ENCODE results near the gene NT5DC4. TPM values are rescaled to one million over a fixed set of nuclear protein-coding genes. Genes with fewer than 3 reads are reported as not detected.
"Not testable (repeated sequence)": the region's sequence is repeated elsewhere in the genome, so short reads cannot be mapped to it uniquely, and the experiment has no call there.

NT5DC4 gene
- total RNA-seq, 1 donor from 2014 or later = not detected

DNA sequence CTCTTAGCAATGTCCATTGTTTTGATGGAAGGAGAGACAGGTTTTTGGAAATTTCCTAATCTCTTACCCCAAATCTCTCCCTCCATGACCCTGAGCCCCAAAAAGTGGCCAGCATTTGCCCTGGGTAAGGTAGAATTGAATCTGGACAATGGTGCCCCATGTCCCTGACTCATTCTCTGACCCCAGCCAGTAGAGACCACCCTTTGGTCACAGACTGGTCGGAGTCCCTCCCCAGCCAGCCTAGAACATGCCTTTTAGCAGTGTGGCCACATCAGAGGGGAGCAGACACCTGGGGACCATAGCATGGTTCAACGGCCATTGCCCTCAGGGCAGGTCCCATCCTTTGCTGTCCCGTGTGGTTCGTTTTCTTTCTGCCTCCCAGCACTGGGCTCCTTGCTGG, 6.5 kb upstream of the NT5DC4 start:
- peaks cover 7% of the 10 kb centered on the region for H3K27me3 Mint-ChIP-seq (ENCODE audit: insufficient read depth, low read depth)
- Histone ChIP-seq H3K4me1 (no peaks in the 10 kb centered on the region), H3K79me2 (ENCODE audit: low read depth) (no peaks in the 10 kb centered on the region), H3K36me3 (no peaks in the 10 kb centered on the region), H3K27me3 (no peaks in the 10 kb centered on the region), H3K27ac (no peak overlapping the region), H3K9me3 (ENCODE audit: low read depth) (no peaks in the 10 kb centered on the region), H3F3A (ENCODE audit: low read depth) (no peaks in the 10 kb centered on the region), H3K9ac (no peak overlapping the region), H4K20me1 (ENCODE audit: low read depth) (no peaks in the 10 kb centered on the region), H3K4me2 (no peak overlapping the region), H3K4me3 (no peak overlapping the region), H2AFZ (replicated peaks) (no peak overlapping the region)
- H3K36me3 Mint-ChIP-seq = no peaks in the 10 kb centered on the region
- H3K27ac Mint-ChIP-seq = no peak overlapping the region
- TF ChIP-seq EZH2phosphoT487 (IDR thresholded peaks at IDR 0.05) (no peak), EZH2 (IDR thresholded peaks at IDR 0.05) (no peak)
- TF ChIP-seq, protein P1, sequence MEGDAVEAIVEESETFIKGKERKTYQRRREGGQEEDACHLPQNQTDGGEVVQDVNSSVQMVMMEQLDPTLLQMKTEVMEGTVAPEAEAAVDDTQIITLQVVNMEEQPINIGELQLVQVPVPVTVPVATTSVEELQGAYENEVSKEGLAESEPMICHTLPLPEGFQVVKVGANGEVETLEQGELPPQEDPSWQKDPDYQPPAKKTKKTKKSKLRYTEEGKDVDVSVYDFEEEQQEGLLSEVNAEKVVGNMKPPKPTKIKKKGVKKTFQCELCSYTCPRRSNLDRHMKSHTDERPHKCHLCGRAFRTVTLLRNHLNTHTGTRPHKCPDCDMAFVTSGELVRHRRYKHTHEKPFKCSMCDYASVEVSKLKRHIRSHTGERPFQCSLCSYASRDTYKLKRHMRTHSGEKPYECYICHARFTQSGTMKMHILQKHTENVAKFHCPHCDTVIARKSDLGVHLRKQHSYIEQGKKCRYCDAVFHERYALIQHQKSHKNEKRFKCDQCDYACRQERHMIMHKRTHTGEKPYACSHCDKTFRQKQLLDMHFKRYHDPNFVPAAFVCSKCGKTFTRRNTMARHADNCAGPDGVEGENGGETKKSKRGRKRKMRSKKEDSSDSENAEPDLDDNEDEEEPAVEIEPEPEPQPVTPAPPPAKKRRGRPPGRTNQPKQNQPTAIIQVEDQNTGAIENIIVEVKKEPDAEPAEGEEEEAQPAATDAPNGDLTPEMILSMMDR (IDR thresholded peaks at IDR 0.05) = no peak
- H3K4me3 Mint-ChIP-seq = no peak overlapping the region
- H3K9me3 Mint-ChIP-seq = peaks cover 5% of the 10 kb centered on the region
- peaks cover 23% of the 10 kb centered on the region for H3K4me1 Mint-ChIP-seq
- no peak for DNase-seq (ENCODE audit: low spot score)

DNA sequence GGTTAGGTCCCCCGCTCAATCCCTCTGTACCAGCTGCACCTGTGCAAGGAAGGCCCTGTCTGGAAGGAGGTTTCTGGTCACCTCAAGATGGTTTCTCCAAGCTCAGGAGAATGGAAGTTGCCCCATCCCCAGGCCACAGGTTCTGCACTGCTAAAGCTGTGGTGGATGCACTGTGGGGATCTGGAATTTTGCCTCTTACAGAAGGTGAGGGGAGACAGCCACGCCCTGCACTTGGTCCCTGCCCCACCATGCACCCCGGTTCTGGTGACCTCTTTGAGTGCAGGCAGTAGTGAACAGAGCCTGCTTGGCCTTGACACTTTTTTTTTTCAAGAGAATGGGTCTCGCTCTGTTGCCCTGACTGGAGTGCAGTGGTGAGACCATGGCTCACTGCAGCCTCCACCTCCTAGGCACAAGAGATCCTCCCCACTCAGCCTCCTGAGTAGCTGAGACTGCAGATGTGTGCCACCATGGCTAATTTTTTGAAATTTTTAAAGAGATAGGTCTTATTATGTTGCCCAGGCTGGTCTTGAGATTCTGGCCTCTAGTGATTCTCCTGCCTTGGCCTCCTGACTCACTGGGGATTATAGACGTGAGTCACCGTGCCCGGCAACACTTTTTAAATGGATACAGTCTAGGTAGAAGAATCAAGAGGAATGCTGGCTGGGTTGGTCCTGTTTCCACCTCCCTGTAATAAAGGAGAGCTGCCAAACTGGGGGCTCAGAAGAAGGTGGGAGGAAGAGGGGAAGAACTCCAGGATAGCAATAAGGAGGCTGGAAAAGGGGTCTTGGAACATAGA, 5.8 kb upstream of the NT5DC4 start:
- Histone ChIP-seq H3F3A (ENCODE audit: low read depth) (no peaks in the 10 kb centered on the region), H3K4me1 (no peaks in the 10 kb centered on the region), H2AFZ (replicated peaks) (no peak overlapping the region), H3K4me2 (no peak overlapping the region), H3K36me3 (no peaks in the 10 kb centered on the region), H3K27ac (no peak overlapping the region), H3K4me3 (no peak overlapping the region), H3K9ac (no peak overlapping the region), H4K20me1 (ENCODE audit: low read depth) (no peaks in the 10 kb centered on the region), H3K27me3 (no peaks in the 10 kb centered on the region), H3K9me3 (ENCODE audit: low read depth) (no peaks in the 10 kb centered on the region), H3K79me2 (ENCODE audit: low read depth) (no peaks in the 10 kb centered on the region)
- H3K4me3 Mint-ChIP-seq = no peak overlapping the region
- peaks cover 4% of the 10 kb centered on the region for H3K27me3 Mint-ChIP-seq (ENCODE audit: insufficient read depth, low read depth)
- H3K4me1 Mint-ChIP-seq = peaks cover 19% of the 10 kb centered on the region
- peaks cover 5% of the 10 kb centered on the region for H3K9me3 Mint-ChIP-seq
- no peaks in the 10 kb centered on the region for H3K36me3 Mint-ChIP-seq
- no peak overlapping the region for H3K27ac Mint-ChIP-seq
- DNase-seq (ENCODE audit: low spot score) = no peak
- no peak for TF ChIP-seq EZH2phosphoT487 (IDR thresholded peaks at IDR 0.05)
- TF ChIP-seq, protein P1 (IDR thresholded peaks at IDR 0.05) = no peak
- TF ChIP-seq EZH2 (IDR thresholded peaks at IDR 0.05) = no peak

DNA sequence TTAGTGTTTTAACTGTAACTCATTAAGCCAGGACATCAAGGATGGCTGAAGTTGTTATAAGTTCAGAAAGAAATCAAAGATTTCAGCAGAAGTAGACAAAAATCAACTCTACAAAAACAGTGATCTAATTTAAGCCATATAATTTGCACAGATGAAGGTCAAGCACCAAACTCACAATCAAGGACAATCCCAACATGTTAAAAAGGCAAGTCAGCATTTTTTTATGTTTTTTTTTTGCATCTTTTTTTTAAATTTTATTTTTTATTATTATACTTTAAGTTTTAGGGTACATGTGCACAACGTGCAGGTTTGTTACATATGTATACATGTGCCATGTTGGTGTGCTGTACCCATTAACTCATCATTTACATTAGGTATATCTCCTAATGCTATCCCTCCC, 4.7 kb upstream of the NT5DC4 start:
- H3K27me3 Mint-ChIP-seq (ENCODE audit: insufficient read depth, low read depth); H3K4me3 Mint-ChIP-seq; H2AFZ ChIP-seq (replicated peaks); H3K9me3 Mint-ChIP-seq; H3K9ac ChIP-seq; H3K27me3 ChIP-seq; H3K36me3 ChIP-seq; H4K20me1 ChIP-seq (ENCODE audit: low read depth); H3F3A ChIP-seq (ENCODE audit: low read depth); H3K36me3 Mint-ChIP-seq; H3K4me2 ChIP-seq; H3K79me2 ChIP-seq (ENCODE audit: low read depth); H3K27ac Mint-ChIP-seq; H3K9me3 ChIP-seq (ENCODE audit: low read depth); H3K27ac ChIP-seq; DNase-seq (ENCODE audit: low spot score); H3K4me3 ChIP-seq; H3K4me1 ChIP-seq: not testable (repeated sequence)
- peaks cover 19% of the 10 kb centered on the region for H3K4me1 Mint-ChIP-seq

DNA sequence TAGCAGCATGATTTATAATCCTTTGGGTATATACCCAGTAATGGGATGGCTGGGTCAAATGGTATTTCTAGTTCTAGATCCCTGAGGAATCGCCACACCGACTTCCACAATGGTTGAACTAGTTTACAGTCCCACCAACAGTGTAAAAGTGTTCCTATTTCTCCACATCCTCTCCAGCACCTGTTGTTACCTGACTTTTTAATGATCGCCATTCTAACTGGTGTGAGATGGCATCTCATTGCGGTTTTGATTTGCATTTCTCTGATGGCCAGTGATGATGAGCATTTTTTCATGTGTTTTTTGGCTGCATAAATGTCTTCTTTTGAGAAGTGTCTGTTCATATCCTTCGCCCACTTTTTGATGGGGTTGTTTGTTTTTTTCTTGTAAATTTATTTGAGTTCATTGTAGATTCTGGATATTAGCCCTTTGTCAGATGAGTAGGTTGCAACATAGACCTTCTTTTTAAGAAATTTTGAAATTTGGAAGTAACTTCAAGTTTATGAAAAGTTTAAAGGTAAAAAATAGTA, 3.9 kb upstream of the NT5DC4 start:
- DNase-seq (ENCODE audit: low spot score); H3K9me3 Mint-ChIP-seq; H3K36me3 Mint-ChIP-seq; H3K4me3 ChIP-seq; H3K27ac ChIP-seq; H4K20me1 ChIP-seq (ENCODE audit: low read depth); H3K27me3 Mint-ChIP-seq (ENCODE audit: insufficient read depth, low read depth); H2AFZ ChIP-seq (replicated peaks); H3K9me3 ChIP-seq (ENCODE audit: low read depth); H3K4me1 ChIP-seq; H3K79me2 ChIP-seq (ENCODE audit: low read depth); H3K36me3 ChIP-seq; H3F3A ChIP-seq (ENCODE audit: low read depth); H3K27ac Mint-ChIP-seq; H3K4me3 Mint-ChIP-seq; H3K27me3 ChIP-seq; H3K9ac ChIP-seq; H3K4me2 ChIP-seq: not testable (repeated sequence)
- peaks cover 19% of the 10 kb centered on the region for H3K4me1 Mint-ChIP-seq

Measured in neural progenitor cell (in vitro differentiated cells).